Gastroesophageal sphincter (tissue), 3 donors: ENCODE measurements around the gene GTF2I.

Source experiments
- CTCF ChIP-seq, 4 experiments: fragments of 200-600 bp in 2 of 4; fragments of 450-650 bp in 2 of 4; sonication (generic) in 1 of 4; IDR thresholded peaks; one replicate each; pipeline ENCODE4 v1.5.1; 2017 to 2019; ENCODE audit warnings: antibody characterized with exemption in 4 of 4, mild to moderate bottlenecking in 2 of 4, moderate library complexity in 2 of 4
- EP300 ChIP-seq: sonication (generic); formaldehyde crosslinking; IDR thresholded peaks from one replicate; pipeline ENCODE4 v1.6.1; 2017; ENCODE audit warnings: antibody characterized with exemption, mild to moderate bottlenecking
- POLR2A ChIP-seq, 2 donors: fragments of 450-650 bp; IDR thresholded peaks; one replicate each; pipeline ENCODE4 v1.6.1; 2017; ENCODE audit warnings: antibody characterized with exemption in 2 of 2, mild to moderate bottlenecking in 2 of 2, moderate library complexity in 1 of 2
- POLR2AphosphoS5 ChIP-seq: sonication (generic); formaldehyde crosslinking; IDR thresholded peaks from one replicate; pipeline ENCODE4 v1.6.1; 2017; ENCODE audit warnings: antibody characterized with exemption

- TF ChIP-seq CTCF (IDR thresholded peaks at IDR 0.05), result no peak
- TF ChIP-seq POLR2AphosphoS5, result no peak
- TF ChIP-seq POLR2A (IDR thresholded peaks at IDR 0.05), result no peak
- TF ChIP-seq EP300, result no peak
Observed at GRCh38 chr7:74637745-74638144, 19.8 kb upstream of the GTF2I start.
